HG03575 (cell line): Measurements from ENCODE around the gene SRC.

Experiments
- ATAC-seq: cut with Tn5 transposase; IDR thresholded peaks from one replicate; pipeline ENCODE4 v1.9.1; 2021; ENCODE audit not compliant: unreplicated experiment, insufficient number of reproducible peaks, low FRiP score; ENCODE audit errors: extremely low read depth

SRC gene

DNA sequence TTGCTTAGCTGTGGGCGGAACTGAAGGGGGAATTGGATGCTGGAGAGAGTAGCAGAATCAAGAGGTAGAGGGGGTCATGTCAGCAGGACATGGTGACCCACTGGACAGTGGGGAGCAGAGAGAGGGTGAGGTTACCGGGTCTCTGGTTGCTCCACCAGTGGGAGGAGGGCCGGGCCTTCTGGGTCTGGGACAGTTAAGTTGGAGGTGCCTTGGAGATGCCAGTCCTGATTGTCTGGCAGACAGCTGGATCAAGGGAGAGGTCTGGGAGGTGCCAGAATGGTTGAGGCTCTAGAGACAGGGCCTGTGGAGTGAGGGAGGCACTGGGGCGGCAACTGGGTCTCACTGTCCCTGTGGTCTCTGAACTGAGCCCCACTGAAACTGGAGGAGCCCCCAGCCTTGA is 31.8 kb upstream of the SRC start:
- ATAC-seq = no peak

DNA sequence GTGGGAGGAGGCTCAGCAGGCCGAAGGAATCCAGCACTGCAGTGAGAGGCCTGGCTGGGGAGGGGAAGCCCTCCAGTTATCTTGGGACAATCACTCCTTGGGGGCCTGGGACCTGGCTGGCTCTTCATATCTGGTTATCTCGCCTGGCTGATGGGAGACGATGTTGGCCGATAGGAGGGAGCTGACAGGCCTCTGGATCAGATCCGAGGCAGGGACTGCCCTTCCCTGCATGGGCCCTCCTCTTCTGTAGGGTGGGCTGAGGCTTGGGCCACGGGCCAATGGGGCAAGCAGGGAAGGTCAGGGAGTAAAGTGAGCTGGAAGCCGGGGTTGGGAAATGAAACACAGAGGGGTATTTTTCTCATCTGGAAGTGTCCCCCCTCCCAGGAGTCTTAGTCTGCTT is 31.3 kb upstream of the SRC start:
- ATAC-seq = no peak

DNA sequence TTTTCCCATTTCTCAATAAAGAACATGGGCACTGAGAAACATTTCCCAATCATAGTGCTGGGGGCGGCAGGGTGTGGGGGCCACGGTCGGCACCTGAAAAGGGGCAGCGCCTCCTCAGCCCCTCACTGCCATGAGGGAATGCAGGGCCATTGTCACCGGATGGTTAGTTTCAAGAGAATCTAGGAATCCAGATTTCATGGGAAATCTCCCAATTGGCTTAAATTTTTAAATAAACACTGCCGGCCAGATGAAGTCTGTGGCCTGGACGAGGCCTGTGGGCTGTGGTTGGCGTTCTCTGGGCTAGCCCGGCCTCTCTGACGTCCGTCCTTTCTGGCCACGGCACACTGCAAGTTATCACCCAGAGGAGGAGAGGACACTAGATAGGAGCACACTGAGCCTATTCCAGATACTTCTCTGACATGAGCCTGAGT is 30.9 kb upstream of the SRC start:
- ATAC-seq = no peak

DNA sequence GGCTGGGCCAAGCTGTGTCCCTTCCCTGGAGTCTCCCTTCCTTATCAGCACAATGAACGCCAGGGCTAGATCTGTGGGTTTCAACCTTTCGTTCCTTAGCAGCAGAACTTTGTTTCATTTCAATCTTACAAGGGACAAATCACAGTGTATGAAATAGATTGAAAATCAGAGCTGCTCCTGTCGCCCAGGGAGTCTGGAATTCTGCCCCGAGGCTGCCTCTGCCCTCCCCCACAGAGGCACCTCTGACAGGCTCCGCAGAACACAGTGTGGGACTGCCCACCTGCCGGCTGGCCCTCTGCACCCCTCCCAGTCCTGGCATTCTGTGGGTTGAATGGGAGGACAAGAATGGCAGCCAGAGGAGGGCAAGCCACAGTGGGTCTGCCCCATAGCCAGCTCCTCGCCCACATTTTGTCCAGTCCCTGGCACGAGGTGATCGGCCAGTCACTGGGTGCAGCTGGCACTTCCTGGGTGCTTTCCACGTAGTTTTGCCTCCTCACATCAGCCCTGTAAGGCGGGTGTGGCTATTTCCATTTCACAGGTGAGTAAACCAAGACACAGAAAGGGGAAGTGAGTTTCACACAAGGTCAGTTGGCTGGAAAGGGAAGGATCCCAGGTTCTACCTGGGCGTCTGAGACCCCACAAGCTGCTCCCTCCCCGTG is 30.4 kb upstream of the SRC start:
- no peak for ATAC-seq

DNA sequence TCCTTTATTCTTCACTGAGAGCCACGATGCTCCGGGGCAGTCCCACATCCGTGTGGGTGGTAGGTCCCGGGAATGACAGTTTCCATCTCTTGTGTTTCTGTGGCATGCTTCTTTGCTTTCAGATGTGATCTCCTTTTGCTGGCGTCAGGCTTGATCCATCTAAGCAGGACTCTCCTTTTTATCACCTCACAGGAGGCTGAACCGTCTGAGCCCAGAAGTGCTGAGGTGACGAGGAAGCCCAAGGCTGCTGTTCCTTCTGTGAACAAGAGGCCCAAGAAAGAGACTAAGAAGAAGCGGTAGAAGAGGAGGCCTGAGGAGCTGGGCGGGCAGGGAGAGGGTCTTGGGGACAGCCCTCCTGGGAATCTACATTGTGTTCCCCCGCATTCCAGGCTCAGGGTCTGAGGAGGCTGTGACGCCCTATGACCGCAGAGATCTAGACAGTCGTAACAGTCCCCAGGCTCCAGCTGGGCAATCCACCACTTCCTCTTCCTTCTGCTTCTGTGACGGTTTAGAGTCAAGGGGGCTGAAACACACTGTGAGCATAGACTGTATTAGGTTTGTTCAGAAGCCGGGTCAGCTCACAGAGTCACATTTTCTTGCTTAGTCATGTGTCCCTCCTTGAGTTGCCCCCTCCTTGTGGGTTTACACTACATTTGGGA is 29.7 kb upstream of the SRC start:
- no peak for ATAC-seq

DNA sequence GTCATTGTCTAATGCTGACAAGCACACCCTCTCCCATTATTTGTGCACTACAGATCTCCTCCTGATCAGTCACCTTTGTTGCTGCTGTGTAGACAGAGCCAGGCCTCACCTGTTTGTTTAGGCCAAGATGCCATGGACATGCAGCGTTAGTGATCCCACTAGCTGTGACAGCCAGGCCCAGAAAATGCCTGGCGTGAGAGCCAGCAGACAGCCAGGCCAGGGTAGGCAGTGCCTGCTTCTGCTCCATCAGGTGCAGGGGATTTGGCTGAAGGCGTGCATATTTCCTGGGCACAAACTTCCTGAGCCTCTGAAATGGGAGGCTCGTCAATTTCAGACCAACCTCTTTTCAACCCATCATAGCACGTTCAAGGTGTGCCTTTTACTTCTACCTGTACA is 29.2 kb upstream of the SRC start:
- ATAC-seq = no peak

DNA sequence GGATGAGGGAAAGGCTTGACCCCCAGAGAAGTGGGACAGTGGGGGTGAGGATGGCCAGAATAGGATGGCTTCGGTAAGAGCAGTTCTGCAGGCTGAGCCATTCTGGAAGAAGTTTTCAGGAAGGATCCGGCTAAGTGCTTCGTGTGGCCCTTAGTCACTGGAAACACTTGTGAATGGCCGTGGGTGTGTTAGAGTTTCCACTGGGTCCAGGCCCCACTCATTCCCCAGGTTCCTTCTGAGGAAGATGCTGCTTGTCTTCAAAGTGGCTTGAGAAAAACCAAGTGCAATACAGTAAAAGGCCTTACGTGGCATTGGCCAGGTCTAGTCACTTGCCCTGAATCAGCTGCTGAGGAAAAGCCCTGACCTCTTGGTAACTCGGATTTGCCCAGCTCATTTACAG is 28.6 kb upstream of the SRC start:
- ATAC-seq = no peak

DNA sequence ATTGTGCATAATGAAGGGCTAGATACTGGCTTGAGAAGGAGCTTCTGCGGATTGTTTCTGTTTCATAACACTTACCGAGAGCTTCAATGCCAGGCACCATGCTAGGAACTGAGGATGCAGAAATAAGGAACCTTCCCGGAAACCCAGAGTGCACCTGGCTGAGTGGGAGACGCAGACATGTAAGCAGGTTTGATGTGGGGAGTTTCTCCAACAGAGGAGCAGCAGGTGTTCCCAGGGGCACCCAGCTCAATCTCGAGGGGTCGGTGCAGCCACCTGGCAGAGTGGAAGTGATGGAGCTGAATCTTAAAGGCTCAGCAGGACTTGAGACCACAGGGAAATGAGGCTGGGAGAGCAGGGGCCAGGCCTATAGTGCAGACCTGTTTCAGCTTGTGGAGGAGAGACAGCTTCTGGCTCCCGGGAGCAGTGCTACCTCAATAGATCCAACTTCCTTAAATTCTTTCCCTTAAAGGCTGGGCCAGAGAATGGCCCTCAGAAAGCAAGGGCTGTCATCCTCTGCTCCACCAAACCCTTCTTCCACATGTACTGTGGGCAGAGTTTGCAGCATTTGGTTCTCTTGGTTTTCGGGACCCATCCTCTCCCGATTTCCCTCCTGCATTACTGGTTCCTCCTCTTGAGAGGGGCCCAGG is 27.8 kb upstream of the SRC start:
- no peak for ATAC-seq

DNA sequence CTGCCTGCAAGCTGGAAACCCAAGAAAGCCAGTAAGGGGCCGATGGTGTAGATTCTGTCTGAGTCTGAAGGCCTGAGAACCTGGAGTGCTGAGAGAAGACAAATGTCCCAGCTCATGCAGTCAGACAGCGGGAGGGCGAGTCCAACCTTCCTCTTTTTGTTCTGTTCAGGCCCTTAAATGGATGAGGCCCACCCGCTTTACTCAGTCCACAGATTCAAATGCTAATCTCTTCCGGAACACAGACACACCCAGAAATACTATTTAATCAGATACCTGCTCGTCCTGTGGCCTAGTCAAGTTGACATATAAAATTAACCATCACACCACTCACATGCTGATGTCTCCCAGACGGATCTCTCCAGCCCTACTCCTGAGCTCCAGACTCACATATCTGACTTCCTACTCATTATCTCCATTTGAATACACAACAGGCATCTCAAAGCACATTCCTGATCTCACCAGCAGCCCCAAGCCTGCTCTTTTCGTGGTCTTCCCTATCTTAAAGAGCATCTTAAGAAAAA is 26.7 kb upstream of the SRC start:
- no peak for ATAC-seq

DNA sequence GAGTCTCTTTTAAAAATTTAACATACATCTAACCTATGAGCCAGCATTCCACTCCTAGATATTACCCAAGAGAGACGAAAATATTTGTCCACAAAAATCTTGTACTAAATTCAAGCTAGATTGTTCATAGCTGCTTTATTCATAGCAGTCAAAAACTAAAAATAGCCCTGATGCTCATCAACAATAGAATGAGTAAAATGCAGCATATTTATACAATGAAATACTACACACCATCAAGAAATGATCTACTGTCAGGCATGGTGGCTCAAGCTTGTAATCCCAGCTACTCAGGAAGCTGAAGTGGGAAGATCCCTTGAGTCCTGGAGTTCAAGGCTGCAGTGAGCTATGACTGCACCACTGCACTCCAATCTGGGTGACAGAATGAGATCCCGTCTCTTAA is 22.0 kb upstream of the SRC start:
- no peak for ATAC-seq

DNA sequence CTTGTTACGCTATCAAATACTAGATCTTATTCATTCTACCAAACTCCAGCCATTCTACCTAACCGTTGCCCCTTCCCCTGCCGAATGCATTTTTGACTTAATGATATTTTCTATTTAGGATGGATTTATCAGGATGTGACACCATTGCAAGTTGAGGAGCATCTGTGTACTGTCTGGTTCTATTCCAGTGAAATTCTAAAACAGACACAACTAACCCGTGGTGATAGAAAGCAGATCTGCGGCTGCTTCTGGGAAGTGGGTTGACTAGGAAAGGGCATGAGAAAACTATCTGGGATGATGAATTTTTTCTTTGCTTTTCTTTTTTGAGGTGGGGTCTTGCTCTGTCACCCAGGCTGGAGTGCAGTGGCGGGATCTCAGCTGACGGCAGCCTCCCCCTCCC is 20.7 kb upstream of the SRC start:
- ATAC-seq = no peak

DNA sequence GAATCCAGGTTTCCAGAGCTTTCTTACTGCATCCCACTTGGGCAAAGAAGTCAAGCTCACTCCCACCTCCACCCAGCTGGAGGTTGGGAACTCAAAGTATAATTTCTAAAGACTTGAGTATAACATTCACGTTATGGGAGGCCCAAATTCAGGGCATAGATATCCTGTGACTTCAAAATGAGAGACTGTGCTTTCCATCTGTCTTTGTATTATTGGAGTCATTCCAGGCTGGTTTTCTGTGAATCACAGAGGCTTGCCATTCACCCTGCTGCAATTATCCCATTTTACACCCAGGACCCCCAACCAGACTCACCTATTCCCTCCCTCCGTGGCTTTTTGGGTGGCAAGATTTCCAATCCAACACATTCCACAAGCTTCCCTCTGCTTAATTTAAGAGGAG is 19.3 kb upstream of the SRC start:
- no peak for ATAC-seq

DNA sequence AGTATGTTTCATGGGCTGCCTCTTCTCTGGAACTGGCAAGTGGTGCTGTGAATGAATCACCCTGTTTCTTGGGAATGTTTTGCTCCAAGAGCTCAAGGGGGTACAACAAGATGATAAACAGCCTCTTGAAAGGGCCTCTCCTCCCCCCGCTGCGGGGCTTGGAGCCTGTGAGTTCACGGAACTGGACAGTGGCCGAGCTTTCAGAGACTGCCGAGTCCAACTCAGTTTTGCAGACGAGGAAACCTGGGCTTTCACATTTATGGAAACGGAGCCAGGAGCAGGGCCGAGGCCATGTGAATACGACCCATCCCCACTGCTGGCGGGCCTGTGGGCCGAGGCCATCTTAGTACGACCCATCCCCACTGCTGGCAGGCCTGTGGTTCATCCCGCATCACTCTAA is 18.2 kb upstream of the SRC start:
- ATAC-seq = no peak

DNA sequence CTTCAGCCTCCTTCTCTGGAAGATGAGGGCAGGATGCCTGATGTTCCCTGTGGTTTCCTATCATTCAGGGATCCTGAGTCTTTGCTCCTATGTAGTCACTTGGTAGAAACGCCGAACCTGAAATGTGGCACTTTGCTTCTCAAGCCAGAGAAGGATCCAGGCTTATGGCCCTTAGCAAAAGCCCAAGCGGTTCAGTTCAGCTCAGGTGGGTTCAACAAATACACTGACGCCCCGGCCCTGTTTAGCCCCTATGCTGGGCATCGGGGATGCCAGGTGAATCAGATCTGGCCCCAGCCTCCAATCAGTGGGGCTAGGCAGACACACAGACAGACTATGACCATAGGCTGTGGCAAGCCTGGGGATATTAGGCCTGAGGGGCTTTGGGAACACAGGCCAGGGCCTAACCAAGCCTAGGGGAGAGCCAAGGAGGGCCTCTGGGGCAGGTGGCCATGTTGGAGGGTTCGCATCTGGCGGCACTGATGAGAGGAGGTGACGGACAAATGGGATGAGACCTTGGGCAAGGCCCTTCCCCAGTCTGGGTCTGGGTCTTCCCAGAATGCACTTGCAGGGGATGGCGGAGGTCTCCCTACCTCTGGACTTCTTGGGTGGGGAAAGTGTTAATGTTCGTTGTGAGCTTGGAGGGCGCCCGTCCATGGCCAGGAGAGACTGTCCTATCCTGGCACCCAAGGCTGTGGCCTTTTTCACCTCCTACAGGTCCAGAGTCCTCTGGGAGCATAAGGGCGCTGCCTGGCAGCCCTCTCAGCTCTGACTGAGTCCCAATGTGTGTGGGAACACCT is 17.6 kb upstream of the SRC start:
- ATAC-seq = no peak

DNA sequence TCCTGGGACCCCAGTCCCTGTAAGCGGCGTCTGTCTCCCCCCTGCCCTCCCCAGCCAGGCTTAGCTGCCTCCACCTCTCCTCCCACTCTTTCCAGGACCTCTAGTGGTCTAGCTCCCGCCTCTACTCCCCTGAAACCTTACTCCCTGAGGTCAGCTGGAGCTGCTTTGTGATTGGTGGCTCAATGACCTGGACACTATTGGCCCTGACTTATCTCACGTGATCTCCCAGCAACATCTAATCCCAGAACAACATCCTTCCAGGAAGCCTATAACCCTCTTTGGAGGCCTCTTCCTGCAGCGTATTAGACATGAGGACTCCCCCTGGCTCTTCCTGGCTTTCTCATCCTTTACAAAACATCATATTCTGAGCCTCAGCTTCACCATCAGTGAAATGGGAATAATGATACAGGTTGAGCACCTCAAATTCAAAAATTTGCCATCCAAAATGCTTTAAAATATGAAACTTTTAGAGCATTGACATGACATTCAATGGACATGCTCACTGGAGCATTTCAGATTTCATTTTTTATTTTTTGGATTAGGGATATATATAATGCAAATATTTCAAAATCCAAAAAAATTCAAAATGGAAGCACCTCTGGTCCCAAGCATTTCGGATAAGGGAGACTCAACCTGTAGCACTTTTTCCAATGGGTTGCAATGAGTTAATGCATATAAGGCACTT is 16.3 kb upstream of the SRC start:
- no peak for ATAC-seq

DNA sequence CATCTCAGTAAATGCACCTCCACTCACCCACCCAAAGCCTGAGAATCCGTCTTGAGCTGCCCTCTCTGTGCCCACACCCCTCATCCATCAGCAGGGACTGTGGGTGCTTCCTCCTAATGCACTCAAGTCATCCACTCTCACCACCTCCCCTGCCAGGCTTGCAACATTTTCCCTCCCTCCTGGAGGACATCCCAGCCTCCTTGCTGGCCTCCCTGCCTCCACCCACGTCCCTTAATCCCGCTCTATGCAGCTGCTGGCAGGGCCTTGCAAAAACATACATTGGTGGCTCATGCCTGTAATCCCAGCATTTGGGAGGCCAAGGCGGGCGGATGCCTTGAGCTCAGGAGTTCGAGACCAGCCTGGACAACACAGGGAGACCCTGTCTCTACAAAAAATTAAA is 15.6 kb upstream of the SRC start:
- ATAC-seq = no peak

DNA sequence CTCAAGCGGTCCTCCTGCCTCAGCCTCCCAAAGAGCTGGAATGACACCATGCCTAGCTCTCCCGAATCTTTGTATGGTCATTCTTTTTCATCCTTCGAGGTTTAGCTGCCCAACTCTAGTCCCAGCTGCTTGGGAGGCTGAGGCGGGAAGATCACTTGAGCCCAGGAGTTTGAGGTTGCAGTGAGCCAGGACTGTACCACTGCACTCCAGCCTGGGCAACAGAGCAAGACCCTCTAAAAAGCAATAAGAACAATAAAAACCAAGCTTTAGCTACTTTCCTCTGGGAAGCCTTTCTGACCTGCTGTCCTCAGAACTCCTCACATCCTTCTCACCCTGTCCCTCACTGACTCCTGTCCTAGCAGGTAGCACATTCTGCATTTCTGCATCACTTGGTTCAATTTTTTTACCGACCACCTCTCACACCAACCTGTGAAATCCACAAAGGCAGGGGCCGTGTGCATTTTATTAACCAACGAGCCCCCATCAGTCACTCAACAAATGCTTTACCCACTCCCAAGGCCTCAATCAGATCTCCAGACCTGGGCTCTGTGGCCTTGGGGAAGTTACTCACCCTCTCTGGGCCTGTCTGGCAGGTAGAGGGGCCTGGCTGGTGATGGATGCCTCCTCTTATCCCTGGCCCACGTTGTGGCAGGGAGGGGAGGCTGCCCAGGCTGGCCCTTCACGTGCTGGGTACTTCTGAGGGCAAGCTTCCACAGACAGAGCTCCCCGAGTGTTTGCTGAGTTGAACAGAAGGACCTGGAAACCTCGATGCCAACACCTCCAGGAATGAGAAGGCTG is 14.7 kb upstream of the SRC start:
- ATAC-seq = no peak

DNA sequence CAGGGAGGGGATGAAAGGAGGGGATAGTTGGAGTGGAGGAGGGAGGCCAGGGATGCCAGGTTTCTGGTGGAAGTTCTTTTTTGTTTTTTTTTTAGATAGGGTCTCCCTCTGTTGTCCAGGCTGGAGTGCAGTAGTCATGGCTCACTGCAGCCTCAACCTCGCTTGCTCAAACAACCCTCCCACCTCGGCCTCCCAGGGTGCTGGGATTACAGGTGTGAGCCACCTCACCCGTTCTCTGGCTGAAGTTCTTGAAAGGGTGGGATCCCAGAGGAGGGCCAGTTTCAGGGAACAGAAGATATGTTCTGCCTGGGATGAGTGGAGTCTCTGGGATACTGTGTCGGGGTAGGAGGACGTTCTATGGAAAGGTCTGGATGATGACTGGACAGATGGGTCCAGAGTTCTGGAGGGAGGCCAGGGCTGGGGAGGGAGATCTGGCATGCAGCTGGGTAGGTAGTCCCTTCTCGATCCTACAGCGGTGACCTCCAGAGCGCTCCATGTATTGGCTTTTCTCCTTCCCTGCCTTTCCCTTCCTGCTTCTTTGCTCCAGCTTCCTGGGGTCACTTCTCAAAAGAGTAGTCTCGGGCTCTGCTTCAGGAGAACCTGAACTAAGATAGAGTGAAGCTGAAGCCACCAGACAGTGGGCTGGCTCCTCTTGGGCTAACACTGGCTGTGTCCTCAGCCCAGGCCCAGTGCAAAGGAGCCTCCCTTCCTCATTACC is 12.7 kb upstream of the SRC start:
- no peak for ATAC-seq
